Loucy (cell line): Measurements from ENCODE around the gene KIF2A.

ENCODE experiments used
- H2AFZ ChIP-seq: fragments of 200-600 bp; sonication (generic); 2 replicates; pipeline ENCODE4 v1.6.0; 2016; ENCODE audit warnings: antibody characterized with exemption, mild to moderate bottlenecking, low read length, moderate library complexity
- H3F3A ChIP-seq: fragments of 200-600 bp; 2 replicates; pipeline ENCODE4 v1.6.0; 2016; ENCODE audit warnings: antibody characterized with exemption, low read depth, mild to moderate bottlenecking
- H3K27me3 ChIP-seq: fragments of 200-600 bp; sonication (generic); 2 replicates; pipeline ENCODE4 v1.6.1; 2014; ENCODE audit warnings: low read length, mild to moderate bottlenecking; ENCODE audit not compliant: insufficient read depth, poor library complexity, severe bottlenecking
- H3K36me3 ChIP-seq: fragments of 200-600 bp; sonication (generic); 2 replicates; pipeline ENCODE4 v1.6.1; 2016; ENCODE audit warnings: low read length; ENCODE audit not compliant: insufficient read depth
- H3K4me1 ChIP-seq: fragments of 200-600 bp; sonication (generic); 2 replicates; pipeline ENCODE4 v1.5.1; 2014; ENCODE audit warnings: low read length, mild to moderate bottlenecking; ENCODE audit not compliant: insufficient read depth, poor library complexity, severe bottlenecking
- H3K4me2 ChIP-seq: fragments of 200-600 bp; sonication (generic); 2 replicates; pipeline ENCODE4 v1.6.0; 2014; ENCODE audit warnings: antibody characterized with exemption, low read length, low read depth, mild to moderate bottlenecking; ENCODE audit not compliant: poor library complexity, severe bottlenecking
- H3K4me3 ChIP-seq: fragments of 200-600 bp; sonication (generic); 2 replicates; pipeline ENCODE4 v1.5.1; 2014; ENCODE audit warnings: low read length, mild to moderate bottlenecking, mixed read lengths; ENCODE audit not compliant: poor library complexity, severe bottlenecking
- H3K79me2 ChIP-seq: fragments of 200-600 bp; sonication (generic); 2 replicates; pipeline ENCODE4 v1.6.1; 2014; ENCODE audit warnings: low read length; ENCODE audit not compliant: insufficient read depth
- H3K9ac ChIP-seq: fragments of 200-600 bp; sonication (generic); 2 replicates; pipeline ENCODE4 v1.6.0; 2014; ENCODE audit warnings: mild to moderate bottlenecking, low read depth, low read length, moderate library complexity; ENCODE audit not compliant: poor library complexity, severe bottlenecking
- H3K9me2 ChIP-seq: fragments of 200-600 bp; sonication (generic); replicated peaks from 2 replicates; pipeline ENCODE4 v1.6.1; 2016; ENCODE audit warnings: low read depth, low read length, mixed read lengths
- H3K9me3 ChIP-seq: fragments of 200-600 bp; sonication (generic); 2 replicates; pipeline ENCODE4 v1.6.1; 2014; ENCODE audit warnings: mild to moderate bottlenecking, antibody characterized with exemption, low read length, low read depth; ENCODE audit not compliant: insufficient read depth
- H4K20me1 ChIP-seq: fragments of 200-600 bp; sonication (generic); 2 replicates; pipeline ENCODE4 v1.6.0; 2014; ENCODE audit warnings: antibody characterized with exemption, low read length, mild to moderate bottlenecking; ENCODE audit not compliant: insufficient read depth, poor library complexity, severe bottlenecking
- EZH2phosphoT487 ChIP-seq: fragments of 200-600 bp; IDR thresholded peaks from 2 replicates; pipeline ENCODE4 v1.6.1; 2018; ENCODE audit warnings: antibody characterized with exemption, mild to moderate bottlenecking, moderate library complexity, borderline replicate concordance
- TF ChIP-seq, protein P1 (sequence below): fragments of 200-600 bp; sonication (generic); conservative IDR thresholded peaks from 2 replicates; pipeline ENCODE4 v1.5.1; 2014; ENCODE audit warnings: mild to moderate bottlenecking, antibody characterized with exemption, low read length

Gene KIF2A

DNA sequence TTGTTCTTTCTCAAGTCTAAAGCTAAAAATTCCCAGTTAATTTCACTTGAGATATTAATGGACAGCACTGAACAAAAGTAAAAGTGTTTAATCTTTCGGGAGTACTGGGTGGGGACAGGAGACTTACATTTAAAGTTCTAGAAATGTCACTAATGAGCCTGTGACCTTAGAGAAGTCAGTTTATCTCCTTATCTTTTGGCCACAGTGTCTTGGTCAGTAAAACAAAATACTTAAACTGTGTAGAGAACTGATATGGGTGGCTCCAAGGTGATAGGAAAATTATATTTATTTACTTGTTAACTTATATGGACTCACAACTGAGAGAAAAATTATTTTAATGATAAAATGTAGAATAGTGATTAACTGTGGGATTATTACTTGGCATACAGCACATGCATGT is 115.4 kb downstream of the KIF2A start:
- peaks cover 2% of the 10 kb centered on the region for H4K20me1 ChIP-seq

DNA sequence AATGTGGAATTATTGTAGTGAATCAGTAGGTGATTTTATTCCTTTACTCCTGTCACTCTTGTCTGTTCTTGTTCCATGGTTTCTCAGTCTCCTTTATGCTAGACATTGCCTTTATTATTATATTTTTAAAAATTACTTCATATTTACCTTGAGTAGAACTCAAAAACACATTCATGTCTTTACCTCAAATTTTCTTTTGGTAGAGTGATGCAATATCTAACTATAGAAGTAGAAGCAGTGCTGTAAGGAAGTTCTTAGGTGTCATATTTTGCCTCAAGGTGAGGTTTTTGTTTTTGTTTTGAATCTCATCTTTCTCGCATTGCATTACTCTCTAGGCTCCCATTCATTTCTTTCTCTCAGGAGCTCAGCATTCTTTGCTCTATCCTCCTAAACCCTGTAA is 118.8 kb downstream of the KIF2A start:
- no peaks in the 10 kb centered on the region for H3K4me1 ChIP-seq
- H3K79me2 ChIP-seq, result peaks cover 77% of the 10 kb centered on the region
- no peak overlapping the region for H2AFZ ChIP-seq
- H3K4me3 ChIP-seq, result no peak overlapping the region
- H3K4me2 ChIP-seq, result no peak overlapping the region
- no peaks in the 10 kb centered on the region for H3K9me3 ChIP-seq
- H3K27me3 ChIP-seq, result no peaks in the 10 kb centered on the region
- H3F3A ChIP-seq, result no peaks in the 10 kb centered on the region
- no peak overlapping the region for H3K9ac ChIP-seq
- H3K9me2 ChIP-seq, result no peaks in the 10 kb centered on the region
- TF ChIP-seq EZH2phosphoT487, result no peak
- TF ChIP-seq, protein P1, sequence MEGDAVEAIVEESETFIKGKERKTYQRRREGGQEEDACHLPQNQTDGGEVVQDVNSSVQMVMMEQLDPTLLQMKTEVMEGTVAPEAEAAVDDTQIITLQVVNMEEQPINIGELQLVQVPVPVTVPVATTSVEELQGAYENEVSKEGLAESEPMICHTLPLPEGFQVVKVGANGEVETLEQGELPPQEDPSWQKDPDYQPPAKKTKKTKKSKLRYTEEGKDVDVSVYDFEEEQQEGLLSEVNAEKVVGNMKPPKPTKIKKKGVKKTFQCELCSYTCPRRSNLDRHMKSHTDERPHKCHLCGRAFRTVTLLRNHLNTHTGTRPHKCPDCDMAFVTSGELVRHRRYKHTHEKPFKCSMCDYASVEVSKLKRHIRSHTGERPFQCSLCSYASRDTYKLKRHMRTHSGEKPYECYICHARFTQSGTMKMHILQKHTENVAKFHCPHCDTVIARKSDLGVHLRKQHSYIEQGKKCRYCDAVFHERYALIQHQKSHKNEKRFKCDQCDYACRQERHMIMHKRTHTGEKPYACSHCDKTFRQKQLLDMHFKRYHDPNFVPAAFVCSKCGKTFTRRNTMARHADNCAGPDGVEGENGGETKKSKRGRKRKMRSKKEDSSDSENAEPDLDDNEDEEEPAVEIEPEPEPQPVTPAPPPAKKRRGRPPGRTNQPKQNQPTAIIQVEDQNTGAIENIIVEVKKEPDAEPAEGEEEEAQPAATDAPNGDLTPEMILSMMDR, result no peak
- H4K20me1 ChIP-seq, result peaks cover 2% of the 10 kb centered on the region
- H3K36me3 ChIP-seq, result no peaks in the 10 kb centered on the region

More for the DNA sequence above, 115.4 kb downstream of the KIF2A start:
- no peak overlapping the region for H2AFZ ChIP-seq
- no peaks in the 10 kb centered on the region for H3K9me2 ChIP-seq
- no peaks in the 10 kb centered on the region for H3K27me3 ChIP-seq
- TF ChIP-seq, protein P1, result no peak
- no peaks in the 10 kb centered on the region for H3K36me3 ChIP-seq
- no peak overlapping the region for H3K4me3 ChIP-seq
- H3K79me2 ChIP-seq, result peaks cover 86% of the 10 kb centered on the region
- H3K9me3 ChIP-seq, result no peaks in the 10 kb centered on the region
- H3K4me1 ChIP-seq, result no peaks in the 10 kb centered on the region
- H3F3A ChIP-seq, result no peaks in the 10 kb centered on the region
- no peak overlapping the region for H3K9ac ChIP-seq
- no peak overlapping the region for H3K4me2 ChIP-seq

DNA sequence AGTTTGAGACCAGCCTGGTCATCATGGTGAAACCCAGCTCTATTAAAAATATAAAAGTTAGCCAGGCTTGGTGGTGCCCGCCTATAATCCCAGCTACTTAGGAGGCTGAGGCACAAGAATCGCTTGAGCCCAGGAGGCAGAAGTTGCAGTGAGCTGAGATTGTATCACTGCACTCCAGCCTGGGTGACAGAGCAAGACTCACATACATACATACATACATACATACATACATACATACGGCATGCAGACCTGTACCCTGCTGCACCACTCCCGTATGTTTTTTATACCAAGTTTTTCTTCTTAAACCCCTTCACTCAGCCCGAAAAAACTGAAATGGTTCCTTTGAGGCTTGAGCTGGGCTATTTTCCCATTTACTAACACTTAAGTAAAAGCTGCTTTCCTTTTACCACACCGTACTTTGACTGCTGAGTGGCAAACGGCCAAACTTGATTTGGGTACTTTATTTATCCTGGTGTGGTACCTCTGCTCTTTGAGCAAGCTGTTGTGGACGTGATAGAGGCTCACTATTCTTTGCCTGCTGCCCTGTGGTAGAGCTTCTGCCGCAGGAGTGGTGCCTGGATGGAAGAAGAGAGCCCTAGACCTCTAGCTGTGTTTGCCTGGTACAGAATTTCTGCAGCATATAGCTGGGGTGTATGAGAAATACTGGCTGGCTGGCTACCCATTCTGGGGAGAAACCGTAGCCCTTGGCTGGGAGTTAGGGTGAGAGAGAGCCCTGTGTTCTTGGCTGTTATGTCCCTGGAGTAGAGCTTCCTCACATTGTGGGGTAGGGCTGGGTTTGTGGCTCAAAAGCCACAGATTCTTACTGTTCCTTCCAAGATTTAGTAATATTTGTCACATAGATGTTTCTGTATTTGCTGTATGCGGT is 126.0 kb downstream of the KIF2A start:
- no peak overlapping the region for H2AFZ ChIP-seq

More for the DNA sequence above, 126.0 kb downstream of the KIF2A start:
- H3K9me3 ChIP-seq, result no peaks in the 10 kb centered on the region
- no peaks in the 10 kb centered on the region for H3K36me3 ChIP-seq
- no peaks in the 10 kb centered on the region for H3K27me3 ChIP-seq
- no peak overlapping the region for H3K9ac ChIP-seq
- peaks cover 82% of the 10 kb centered on the region for H3K79me2 ChIP-seq
- H4K20me1 ChIP-seq, result peaks cover 6% of the 10 kb centered on the region
- H3K4me1 ChIP-seq, result no peaks in the 10 kb centered on the region
- no peak overlapping the region for H3K4me2 ChIP-seq
- no peak overlapping the region for H3K4me3 ChIP-seq
- H3F3A ChIP-seq, result no peaks in the 10 kb centered on the region
- TF ChIP-seq, protein P1, result no peak
- TF ChIP-seq EZH2phosphoT487, result no peak
- H3K9me2 ChIP-seq, result no peaks in the 10 kb centered on the region
